Measurements from ENCODE around the gene PCAT6. TPM values are rescaled to one million over a fixed set of nuclear protein-coding genes. Genes with fewer than 3 reads are reported as not detected.

Gene PCAT6
- total and polyA plus RNA-seq, 2 donors (not counting 3 experiments of a cell fraction or from before 2014, with no cell fraction given) = 1.7 to 2.4 TPM

DNA sequence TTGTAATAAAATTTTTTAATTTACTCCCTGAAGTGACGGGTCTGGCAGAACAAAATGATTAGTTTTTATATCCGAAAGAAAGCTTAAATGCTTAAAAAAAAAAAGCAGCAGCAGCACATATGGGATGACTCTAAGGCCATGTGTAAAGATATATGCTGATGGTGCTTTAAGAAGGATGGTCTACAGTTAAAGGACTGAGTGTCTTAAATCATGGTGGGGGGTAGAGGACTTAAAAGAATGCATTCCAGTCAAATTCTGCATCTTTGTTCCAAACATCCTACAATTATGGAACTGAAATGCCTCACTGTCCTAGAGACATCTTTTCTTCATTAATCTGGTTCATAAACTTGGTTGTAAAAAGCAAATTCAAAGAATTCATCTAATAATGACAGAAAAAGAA lies 9.6 kb upstream of the PCAT6 start:
- DNase-seq (ENCODE audit: low read depth, low spot score) = no peak
- H2AFZ ChIP-seq (ENCODE audit: low read depth, low read length) = no peak overlapping the region
- H3K9me1 ChIP-seq (replicated peaks; ENCODE audit: control insufficient read depth, extremely low read depth, insufficient read depth, low read length) = peaks cover 2% of the 10 kb centered on the region
- no peak overlapping the region for H3K4me3 ChIP-seq (replicated peaks in 1 of 3; ENCODE audit: insufficient read depth in 1 of 3, low read depth in 1 of 3, low read length in 3 of 3)
- FAIRE-seq = no peak
- H3K36me3 ChIP-seq (ENCODE audit: control insufficient read depth in 2 of 2, extremely low read depth in 1 of 2, insufficient read depth in 2 of 2, low read length in 2 of 2) = peaks cover 0 to 2% of the 10 kb centered on the region in 2 experiments
- H3K4me2 ChIP-seq (ENCODE audit: insufficient read depth, low read length) = no peak overlapping the region
- H4K20me1 ChIP-seq (replicated peaks; ENCODE audit: control insufficient read depth, extremely low read depth, insufficient read depth, low read length) = peaks cover 23% of the 10 kb centered on the region
- H3K9me3 ChIP-seq (replicated peaks; ENCODE audit: control insufficient read depth, insufficient read depth, low read length) = no peaks in the 10 kb centered on the region
- H3K9ac ChIP-seq (replicated peaks; ENCODE audit: extremely low read depth, insufficient read depth, low read length) = no peak overlapping the region
- TF ChIP-seq, protein P1, sequence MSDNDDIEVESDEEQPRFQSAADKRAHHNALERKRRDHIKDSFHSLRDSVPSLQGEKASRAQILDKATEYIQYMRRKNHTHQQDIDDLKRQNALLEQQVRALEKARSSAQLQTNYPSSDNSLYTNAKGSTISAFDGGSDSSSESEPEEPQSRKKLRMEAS (IDR thresholded peaks at IDR 0.05; ENCODE audit: insufficient read depth, insufficient read length) = no peak
- TF ChIP-seq MYC (IDR thresholded peaks at IDR 0.05; ENCODE audit: low read depth, low read length) (no peak), EZH2 (IDR thresholded peaks at IDR 0.05; ENCODE audit: borderline replicate concordance, low read depth, low read length, severe bottlenecking) (no peak), GATA2 (IDR thresholded peaks at IDR 0.05; ENCODE audit: insufficient read depth, insufficient read length, low read depth, low read length) (no peak), FOS (IDR thresholded peaks at IDR 0.05; ENCODE audit: borderline replicate concordance, insufficient read depth, low read length) (no peak), POLR2A (IDR thresholded peaks at IDR 0.05; ENCODE audit: low read depth, low read length) (no peak), POLR2AphosphoS5 (IDR thresholded peaks at IDR 0.05; ENCODE audit: insufficient read depth, low read depth, low read length) (no peak), JUN (IDR thresholded peaks at IDR 0.05; ENCODE audit: borderline replicate concordance, insufficient read depth, insufficient read length, low read depth) (no peak)
- TF ChIP-seq, protein P2, sequence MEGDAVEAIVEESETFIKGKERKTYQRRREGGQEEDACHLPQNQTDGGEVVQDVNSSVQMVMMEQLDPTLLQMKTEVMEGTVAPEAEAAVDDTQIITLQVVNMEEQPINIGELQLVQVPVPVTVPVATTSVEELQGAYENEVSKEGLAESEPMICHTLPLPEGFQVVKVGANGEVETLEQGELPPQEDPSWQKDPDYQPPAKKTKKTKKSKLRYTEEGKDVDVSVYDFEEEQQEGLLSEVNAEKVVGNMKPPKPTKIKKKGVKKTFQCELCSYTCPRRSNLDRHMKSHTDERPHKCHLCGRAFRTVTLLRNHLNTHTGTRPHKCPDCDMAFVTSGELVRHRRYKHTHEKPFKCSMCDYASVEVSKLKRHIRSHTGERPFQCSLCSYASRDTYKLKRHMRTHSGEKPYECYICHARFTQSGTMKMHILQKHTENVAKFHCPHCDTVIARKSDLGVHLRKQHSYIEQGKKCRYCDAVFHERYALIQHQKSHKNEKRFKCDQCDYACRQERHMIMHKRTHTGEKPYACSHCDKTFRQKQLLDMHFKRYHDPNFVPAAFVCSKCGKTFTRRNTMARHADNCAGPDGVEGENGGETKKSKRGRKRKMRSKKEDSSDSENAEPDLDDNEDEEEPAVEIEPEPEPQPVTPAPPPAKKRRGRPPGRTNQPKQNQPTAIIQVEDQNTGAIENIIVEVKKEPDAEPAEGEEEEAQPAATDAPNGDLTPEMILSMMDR (IDR thresholded peaks at IDR 0.05; ENCODE audit: extremely low read depth in 1 of 2, insufficient read depth in 1 of 2, low read depth in 1 of 2, low read length in 2 of 2) = no peak
- H3K27ac ChIP-seq (ENCODE audit: insufficient read depth, low read depth, low read length) = no peak overlapping the region
- ChIA-PET CTCF (interaction anchor here (1.0 to 1.1 kb wide), 2 partner anchors 9 to 17 kb away, joined by 3 to 4 read pairs; no protein-coding TSS in a partner anchor), POLR2A (no interaction called here)
- intact Hi-C loops (cut with micrococcal nuclease) (no loop called here), dilution Hi-C loops (cut with MboI; ENCODE audit: extremely low pct_ligation_motif_present, low sequenced_read_pairs) (no loop called here)
- H3K27me3 ChIP-seq (ENCODE audit: control insufficient read depth in 2 of 2, insufficient read depth in 2 of 2, low read length in 2 of 2) = no peaks in the 10 kb centered on the region
- no TSS peak for BruUV-seq (replicated peaks)
- H3K79me2 ChIP-seq (ENCODE audit: control insufficient read depth, insufficient read depth, low read length) = peaks cover 82% of the 10 kb centered on the region
- H3K4me1 ChIP-seq (ENCODE audit: control insufficient read depth, extremely low read depth, insufficient read depth, low read length) = no peaks in the 10 kb centered on the region
